ENCODE measurements around the gene LILRB2.
"Not testable (repeated sequence)": the region's sequence is repeated elsewhere in the genome, so short reads cannot be mapped to it uniquely, and the experiment has no call there.

Gene LILRB2

DNA sequence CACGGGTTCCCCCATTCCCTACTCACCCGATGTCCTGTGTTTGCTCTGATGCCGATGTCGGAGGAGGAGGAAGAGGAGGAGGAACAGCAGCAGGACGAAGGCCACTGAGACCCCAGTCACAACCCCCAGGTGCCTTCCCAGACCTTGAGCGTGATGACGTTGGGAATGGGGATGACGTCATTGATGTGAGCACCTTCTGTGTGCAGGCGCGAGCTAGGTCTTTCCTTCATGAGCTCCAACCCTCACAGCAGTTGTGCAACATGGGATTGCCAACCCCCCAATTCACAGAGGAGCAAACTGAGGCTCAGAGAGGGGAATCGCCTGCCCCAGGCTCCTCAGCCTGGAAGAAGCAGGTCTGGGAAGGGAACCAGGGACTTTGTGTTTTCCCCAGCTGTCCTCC is 28.1 kb downstream of the LILRB2 start:
- DNase-seq (ENCODE audit: low read depth), result no peak
- TF ChIP-seq, protein P1, sequence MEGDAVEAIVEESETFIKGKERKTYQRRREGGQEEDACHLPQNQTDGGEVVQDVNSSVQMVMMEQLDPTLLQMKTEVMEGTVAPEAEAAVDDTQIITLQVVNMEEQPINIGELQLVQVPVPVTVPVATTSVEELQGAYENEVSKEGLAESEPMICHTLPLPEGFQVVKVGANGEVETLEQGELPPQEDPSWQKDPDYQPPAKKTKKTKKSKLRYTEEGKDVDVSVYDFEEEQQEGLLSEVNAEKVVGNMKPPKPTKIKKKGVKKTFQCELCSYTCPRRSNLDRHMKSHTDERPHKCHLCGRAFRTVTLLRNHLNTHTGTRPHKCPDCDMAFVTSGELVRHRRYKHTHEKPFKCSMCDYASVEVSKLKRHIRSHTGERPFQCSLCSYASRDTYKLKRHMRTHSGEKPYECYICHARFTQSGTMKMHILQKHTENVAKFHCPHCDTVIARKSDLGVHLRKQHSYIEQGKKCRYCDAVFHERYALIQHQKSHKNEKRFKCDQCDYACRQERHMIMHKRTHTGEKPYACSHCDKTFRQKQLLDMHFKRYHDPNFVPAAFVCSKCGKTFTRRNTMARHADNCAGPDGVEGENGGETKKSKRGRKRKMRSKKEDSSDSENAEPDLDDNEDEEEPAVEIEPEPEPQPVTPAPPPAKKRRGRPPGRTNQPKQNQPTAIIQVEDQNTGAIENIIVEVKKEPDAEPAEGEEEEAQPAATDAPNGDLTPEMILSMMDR (IDR thresholded peaks at IDR 0.05; ENCODE audit: control insufficient read depth, extremely low read depth, insufficient read depth), result no peak
- no peak overlapping the region for H3K4me3 ChIP-seq (ENCODE audit: low read depth, low read length)

DNA sequence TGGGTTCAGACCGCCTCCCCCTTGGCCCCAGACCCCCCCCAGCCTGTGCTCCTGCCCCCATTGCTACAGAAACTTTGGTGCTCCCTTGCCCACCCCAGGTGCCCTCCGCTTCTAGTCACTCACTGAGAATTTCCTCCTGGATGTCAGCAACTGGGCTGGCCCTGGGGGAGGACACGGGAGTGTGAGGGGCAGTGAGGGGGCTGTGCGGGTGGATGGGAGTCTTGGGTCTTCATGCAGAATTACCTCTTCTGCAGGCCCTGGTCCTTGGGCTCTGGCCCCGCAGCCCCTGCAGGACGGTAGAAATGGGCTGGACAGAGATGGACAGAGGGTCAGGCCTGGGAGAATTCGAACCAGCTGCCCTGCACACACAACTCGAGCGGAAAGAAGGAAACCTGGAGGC is 28.7 kb downstream of the LILRB2 start:
- DNase-seq (ENCODE audit: low read depth), result no peak
- TF ChIP-seq, protein P1 (IDR thresholded peaks at IDR 0.05; ENCODE audit: control insufficient read depth, extremely low read depth, insufficient read depth), result no peak
- H3K4me3 ChIP-seq (ENCODE audit: low read depth, low read length), result no peak overlapping the region

DNA sequence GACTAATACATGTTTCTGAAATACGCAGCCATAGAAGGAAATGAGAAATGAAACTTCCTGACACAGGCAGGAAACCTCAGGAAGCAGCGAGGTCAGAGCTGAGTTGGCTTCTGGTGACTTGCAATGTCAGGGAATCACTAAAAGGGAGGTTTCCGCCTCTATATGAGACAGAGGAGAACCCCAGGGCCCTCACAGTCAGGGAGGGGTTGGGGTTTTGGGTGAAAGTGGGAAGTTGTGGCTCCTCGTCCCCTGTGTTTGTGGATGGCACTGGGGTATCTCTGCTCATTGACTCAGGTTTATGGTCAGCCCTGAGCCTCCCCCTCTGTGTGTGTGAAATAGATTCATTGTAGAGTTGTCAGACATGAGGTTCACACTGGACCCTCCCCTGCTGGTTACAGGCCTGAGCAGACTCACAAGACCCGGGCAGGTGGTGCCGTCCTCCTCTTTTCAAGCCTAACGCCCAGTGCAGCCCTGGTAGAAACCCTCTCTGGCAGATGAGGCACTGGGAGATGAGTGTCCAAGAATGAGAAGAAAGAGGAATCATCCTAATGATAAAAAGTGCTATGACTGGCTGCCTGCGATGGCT is 32.8 kb downstream of the LILRB2 start:
- TF ChIP-seq, protein P1 (IDR thresholded peaks at IDR 0.05; ENCODE audit: control insufficient read depth, extremely low read depth, insufficient read depth), result no peak
- no peak overlapping the region for H3K4me3 ChIP-seq (ENCODE audit: low read depth, low read length)
- DNase-seq (ENCODE audit: low read depth), result no peak

DNA sequence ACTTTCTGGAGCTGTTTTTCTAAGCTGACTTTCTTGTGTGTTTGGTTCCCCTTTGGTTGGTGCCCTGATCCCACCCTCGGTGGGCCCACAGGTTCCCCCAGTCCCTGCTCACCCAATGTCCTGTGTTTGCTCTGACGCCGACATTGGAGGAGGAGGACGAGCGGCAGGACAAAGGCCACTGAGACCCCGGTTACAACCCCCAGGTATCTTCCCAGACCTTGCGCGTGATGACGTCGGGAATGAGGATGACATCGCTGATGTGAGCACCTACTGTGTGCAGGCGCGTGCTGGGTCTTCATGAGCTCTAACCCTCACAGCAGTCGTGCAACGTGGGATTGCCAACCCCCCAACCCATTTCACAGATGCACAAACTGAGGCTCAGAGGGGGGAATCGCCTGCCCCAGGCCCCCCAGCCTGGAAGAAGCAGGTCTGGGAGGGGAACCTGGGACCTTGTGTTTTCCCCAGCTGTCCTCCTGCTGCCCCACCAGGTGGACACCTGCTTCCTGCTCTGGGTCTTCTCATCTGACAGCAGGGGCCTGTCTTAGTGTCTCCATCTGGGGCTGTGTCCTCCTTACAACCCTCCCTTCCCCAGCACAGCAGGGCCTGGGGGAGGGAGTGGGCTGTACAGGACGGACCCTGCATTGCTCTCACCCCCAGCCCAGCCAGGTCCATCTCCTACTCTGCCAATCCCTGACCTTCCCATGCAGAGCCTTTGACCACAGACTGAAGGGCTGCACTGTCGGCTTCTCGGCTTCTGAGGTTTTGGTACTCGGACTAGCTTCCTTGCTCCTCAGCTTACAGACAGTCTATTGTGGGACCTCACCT is 33.6 kb downstream of the LILRB2 start:
- H3K4me3 ChIP-seq (ENCODE audit: low read depth, low read length), result no peak overlapping the region
- TF ChIP-seq, protein P1 (IDR thresholded peaks at IDR 0.05; ENCODE audit: control insufficient read depth, extremely low read depth, insufficient read depth), result no peak
- DNase-seq (ENCODE audit: low read depth), result no peak

DNA sequence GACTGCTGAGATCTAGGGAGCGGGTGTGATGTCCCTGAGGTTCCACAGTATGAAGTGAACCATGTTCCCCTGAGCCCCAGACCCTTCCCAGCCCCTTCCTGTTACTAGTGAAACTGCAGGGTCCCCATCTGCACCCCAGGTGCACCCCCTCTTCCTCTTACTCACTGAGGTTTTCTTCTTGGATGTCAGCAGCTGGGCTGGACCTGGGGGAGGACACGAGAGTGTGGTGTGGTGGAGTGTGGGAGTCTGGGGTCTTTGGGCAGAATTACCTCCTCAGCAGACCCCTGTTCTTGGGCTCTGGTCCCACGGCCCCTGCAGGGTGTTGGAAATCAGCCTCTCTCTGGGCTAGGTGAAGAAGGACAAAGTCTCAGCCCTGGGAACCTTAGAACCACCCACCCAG is 35.0 kb downstream of the LILRB2 start:
- no peak overlapping the region for H3K4me3 ChIP-seq (ENCODE audit: low read depth, low read length)
- DNase-seq (ENCODE audit: low read depth), result no peak
- TF ChIP-seq, protein P1 (IDR thresholded peaks at IDR 0.05; ENCODE audit: control insufficient read depth, extremely low read depth, insufficient read depth), result no peak

DNA sequence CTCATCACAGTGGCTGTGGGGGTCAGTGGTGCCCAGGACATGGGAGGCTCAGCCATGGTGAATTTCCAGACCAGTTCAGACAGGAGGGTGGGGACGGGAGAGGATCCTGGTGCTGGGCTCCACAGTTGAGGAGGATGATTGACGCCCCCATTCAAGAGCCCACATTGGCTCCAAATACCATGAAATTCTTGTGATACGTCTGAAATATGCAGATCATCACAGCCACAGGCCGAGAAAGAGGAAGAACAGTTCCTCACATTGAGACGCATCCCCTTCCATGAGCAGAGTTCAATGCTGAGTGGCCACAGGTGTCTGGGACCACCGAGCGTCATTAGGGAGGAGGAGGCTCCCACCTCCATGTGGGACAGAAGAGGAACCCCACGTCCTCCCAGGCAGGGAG is 37.1 kb downstream of the LILRB2 start:
- not testable (repeated sequence) for DNase-seq (ENCODE audit: low read depth); H3K4me3 ChIP-seq (ENCODE audit: low read depth, low read length)

DNA sequence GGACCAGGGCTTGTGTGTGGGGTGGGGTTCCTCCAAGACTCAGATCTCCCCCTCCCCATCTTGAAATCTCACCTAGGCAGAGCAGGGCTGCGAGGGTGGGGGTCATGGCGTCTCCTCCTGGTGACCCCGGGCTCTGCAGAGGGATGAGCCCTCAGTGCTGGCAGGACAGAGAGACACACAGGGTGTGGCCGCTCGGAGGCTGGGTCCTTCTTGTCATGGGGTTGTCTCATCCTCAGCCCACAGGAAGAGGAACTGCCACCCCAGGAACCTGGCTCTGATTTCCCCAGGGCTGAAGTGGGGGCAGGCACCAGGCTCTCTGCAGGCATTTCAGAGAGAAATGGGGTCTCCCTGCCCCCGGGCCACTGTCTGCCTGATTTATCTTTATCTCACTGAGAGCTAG is 38.3 kb downstream of the LILRB2 start, which contains the start of gene LILRA6:
TSS of gene LILRA6 (minus strand) at position 145 of the 400 bp plus-strand sequence.
- H3K4me3 ChIP-seq (ENCODE audit: low read depth, low read length); DNase-seq (ENCODE audit: low read depth): not testable (repeated sequence)

DNA sequence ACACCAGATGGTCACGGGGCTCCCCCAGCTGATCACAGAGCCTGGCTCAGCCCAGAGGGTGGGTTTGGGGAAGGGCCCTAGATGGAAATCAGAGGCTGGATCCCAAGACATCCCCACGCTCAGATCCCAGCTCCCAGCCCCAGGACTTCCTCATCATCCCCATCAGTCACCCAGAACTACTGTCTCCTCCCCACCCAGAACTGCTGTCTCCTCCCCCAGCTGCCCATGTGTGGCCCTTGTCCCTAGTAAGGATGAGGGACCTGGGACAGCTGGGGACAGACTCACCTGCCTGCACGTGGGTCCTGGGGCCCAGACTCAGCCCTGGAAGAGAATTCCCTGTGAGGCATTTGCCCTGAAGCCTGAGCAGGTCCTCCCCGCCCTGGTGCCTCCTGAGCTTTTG is 38.7 kb downstream of the LILRB2 start:
- not testable (repeated sequence) for H3K4me3 ChIP-seq (ENCODE audit: low read depth, low read length); DNase-seq (ENCODE audit: low read depth)

DNA sequence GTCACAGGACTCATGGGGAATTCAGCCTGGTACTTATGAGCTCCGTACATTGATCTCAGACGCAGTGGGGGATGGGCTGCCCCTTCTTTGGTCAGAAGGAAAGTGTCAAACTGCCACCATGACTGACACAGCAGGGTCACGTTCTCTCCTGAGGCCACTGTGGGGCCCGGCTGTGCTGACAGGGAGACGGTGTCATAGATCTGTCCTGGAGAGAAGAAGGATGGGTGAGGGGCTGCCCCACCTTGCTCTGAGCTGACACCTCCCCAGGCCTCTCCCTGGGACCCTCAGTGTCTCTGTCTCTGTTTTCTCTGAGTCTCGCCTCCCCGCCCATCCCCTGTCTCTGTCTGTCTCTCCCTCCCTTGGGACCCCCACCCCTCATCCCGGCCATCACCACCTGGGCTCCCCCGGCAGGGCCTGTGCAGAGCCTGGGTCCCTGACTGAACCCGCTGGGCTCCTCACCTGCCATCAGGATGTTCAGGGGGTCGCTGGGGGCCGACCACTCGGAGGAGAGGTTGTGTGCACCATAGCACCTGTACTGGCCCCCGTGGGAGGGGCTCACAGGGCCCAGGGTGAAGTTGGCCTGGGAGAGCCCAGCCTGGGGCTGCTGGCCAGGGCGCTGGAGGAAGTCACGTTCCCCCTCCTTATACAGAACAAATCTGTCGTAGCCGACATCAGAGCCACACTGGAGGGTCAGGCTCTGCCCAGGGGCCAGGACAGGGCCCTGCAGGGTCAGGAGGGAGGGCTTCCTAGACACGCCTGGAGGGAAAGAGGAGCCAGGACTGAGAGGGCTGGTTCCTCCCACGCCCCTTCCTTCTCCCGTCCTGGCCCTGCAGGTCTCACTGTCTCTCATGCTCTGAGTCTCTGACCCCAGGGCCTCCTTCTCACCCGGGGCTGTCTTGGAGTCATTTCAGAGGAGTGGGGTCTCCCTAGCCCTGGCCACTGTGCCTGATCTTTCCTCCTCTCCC is 40.3 kb downstream of the LILRB2 start:
- DNase-seq (ENCODE audit: low read depth); H3K4me3 ChIP-seq (ENCODE audit: low read depth, low read length): not testable (repeated sequence)

DNA sequence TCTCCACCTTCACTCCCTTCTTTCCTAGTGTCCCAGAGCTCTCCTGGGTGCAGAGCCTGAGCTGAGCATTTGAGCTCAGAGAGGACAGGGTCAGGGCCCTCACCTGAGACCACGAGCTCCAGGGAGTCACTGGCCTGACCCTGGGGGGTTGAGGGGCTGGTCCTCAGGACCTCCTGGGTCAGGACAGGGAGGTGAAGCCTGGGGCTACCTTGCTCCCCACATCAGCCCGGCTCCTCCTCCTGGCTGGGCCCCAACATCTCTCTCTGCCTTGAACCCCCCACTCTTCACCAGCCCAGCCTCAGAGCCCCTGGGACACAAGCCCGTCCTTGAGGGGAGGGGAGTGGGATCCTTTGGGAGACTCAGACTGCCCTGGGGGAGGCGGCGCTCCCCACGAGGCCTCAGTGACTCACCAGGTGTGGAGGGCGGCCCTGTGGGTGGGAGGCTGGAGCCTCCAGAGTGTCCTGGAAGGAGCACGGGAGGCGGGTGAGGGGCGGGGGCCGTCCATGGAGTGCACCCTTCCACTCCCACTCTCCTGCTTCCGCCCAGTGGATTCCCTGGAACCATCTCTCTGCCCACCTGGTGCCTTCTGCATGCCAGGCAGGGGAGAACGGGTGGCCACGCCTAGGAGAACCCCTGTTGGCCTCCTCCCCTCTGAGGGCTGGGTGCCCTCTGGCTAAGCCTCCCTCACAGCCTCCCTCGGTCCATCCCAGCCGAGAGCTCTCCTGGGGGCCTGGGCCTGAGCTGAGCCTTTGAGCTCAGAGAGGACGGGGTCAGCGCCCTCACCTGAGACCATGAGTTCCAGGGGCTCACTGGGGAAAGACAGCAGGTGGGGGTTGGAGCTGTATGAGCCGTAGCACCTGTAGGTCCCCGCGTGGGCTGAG is 41.2 kb downstream of the LILRB2 start:
- DNase-seq (ENCODE audit: low read depth); H3K4me3 ChIP-seq (ENCODE audit: low read depth, low read length): not testable (repeated sequence)
